HG03558 (cell line): ENCODE data around the gene COL6A2.

Experiments
- ATAC-seq: cut with Tn5 transposase; IDR thresholded peaks from one replicate; pipeline ENCODE4 v1.9.1; 2021; ENCODE audit warnings: moderate number of reproducible peaks; ENCODE audit not compliant: unreplicated experiment; ENCODE audit errors: extremely low read depth

The COL6A2 gene

GRCh38 chr21:46097336-46098293 is at the start of gene COL6A2:
TSS of gene COL6A2 (plus strand) at chr21:46098112.
- ATAC-seq, result no peak

GRCh38 chr21:46048926-46049889 is 48.7 kb upstream of the COL6A2 start:
- ATAC-seq, result no peak

- no peak for ATAC-seq
Measured at GRCh38 chr21:46049890-46050667, 47.8 kb upstream of the COL6A2 start.

GRCh38 chr21:46050668-46051378 is 47.1 kb upstream of the COL6A2 start:
- ATAC-seq, result no peak

GRCh38 chr21:46051379-46051770 is 46.5 kb upstream of the COL6A2 start:
- ATAC-seq, result no peak

- no peak for ATAC-seq
Measured at GRCh38 chr21:46051821-46052675, 45.9 kb upstream of the COL6A2 start.

GRCh38 chr21:46052703-46053651 is 44.9 kb upstream of the COL6A2 start:
- no peak for ATAC-seq

- ATAC-seq, result no peak
Measured at GRCh38 chr21:46054031-46054430, 43.9 kb upstream of the COL6A2 start.

GRCh38 chr21:46054451-46054881 is 43.4 kb upstream of the COL6A2 start:
- no peak for ATAC-seq

GRCh38 chr21:46055863-46056281 is 42.0 kb upstream of the COL6A2 start:
- ATAC-seq, result no peak

- no peak for ATAC-seq
Measured at GRCh38 chr21:46056450-46056903, 41.4 kb upstream of the COL6A2 start.

GRCh38 chr21:46057111-46057709 is 40.7 kb upstream of the COL6A2 start:
- ATAC-seq, result no peak

GRCh38 chr21:46057710-46058241 is 40.1 kb upstream of the COL6A2 start:
- no peak for ATAC-seq

GRCh38 chr21:46058431-46059145 is 39.3 kb upstream of the COL6A2 start:
- ATAC-seq, result no peak

- no peak for ATAC-seq
Measured at GRCh38 chr21:46059195-46059594, 38.7 kb upstream of the COL6A2 start.
